Stimulated activated CD8-positive, alpha-beta memory T cell treated with anti-CD3 and anti-CD28 coated beads, Interleukin-7, amount 100 ng/mL, for 4 hours (primary cell): ENCODE results near the gene C8A.

Experiments
- DNase-seq, 2 donors: peaks; one replicate each; pipeline ENCODE4 v3.0.0-alpha.2; 2020; ENCODE audit warnings: low read depth in 2 of 2

C8A gene

GRCh38 chr1:56925193-56925592, 70.6 kb downstream of the C8A start:
- DNase-seq, result no peak

GRCh38 chr1:56927171-56927570, 72.6 kb downstream of the C8A start:
- no peak for DNase-seq

DNA sequence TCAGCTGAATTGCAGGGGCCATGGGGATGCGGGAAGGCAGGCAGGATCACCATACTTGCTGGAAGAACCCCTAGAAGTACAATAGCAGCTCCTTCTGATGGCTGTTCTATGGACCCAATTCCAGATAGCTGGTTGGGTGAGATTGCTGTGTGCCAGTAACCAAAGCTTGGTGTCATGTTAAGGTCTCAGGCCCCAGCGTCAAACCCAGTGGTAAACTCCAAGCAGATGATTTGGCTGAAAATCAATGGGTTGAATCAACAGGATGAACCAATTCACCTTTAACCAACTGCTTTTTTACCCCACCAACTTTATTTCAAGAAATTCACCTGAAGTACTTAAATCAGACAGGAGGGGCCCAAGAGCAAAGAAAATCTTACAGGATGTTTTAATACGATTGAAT, 73.4 kb downstream of the C8A start:
- DNase-seq, result no peak

DNA sequence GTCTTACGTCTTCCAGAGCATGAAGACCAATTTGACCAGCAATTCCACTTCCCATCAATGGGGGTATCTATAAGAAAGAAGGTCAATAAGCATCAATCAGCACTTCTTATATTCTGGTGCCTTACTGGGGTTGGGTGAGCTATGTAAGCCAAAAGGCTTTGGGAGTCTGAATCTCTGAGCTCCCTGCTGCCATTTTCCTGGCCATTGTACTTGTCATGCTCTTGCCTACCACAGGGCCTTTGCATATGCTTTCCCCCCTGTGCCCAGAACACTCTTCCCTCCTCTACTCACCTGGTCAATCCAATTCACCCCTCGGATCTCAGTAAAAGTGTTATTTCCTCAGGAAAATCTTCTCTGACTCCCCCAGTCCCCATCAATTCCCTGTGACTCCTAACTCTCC, 74.9 kb downstream of the C8A start:
- no peak for DNase-seq

DNA sequence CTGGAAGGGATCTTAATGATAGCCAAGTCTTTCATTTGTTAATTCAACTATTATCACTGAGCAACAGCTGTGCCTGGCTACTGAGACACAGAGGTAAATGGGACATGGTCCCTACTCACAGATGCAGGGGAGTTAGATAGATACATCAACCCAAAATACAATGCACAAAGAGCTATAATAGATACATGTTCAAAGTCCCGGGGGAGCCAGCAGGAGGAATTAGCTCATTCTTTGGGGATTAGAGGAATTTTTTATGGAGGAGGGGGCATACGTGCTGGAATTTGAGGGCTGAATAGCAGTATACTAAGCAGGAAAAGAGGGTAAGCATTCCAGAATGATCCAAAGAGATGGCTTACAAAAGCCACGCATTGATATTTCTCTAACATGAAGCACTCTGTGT, 76.6 kb downstream of the C8A start:
- DNase-seq, result no peak

GRCh38 chr1:56931686-56932085, 77.1 kb downstream of the C8A start:
- no peak for DNase-seq

DNA sequence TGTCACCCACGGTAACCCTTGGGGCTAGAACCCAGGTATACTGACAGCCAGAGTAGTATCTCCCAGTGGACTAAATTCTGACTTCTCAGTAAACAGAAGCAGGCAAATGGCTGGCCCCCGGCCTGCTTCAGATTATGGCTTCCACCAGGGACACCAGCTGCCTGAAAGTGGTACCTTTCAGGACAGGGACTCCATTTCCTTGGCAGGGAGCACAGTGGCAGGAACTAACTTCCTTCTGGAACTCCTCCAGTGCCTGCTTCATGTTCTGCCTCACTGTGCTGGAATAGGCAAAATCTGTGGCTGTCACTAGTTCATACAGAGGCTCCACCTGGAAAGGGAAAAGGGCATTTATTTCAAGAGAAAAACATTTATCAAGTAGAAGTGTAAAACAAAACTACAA, 78.6 kb downstream of the C8A start:
- no peak for DNase-seq

- DNase-seq, result no peak
These were observed 79.0 kb downstream of the C8A start for GRCh38 chr1:56933606-56934005.

- no peak for DNase-seq
These were observed 79.9 kb downstream of the C8A start for GRCh38 chr1:56934430-56935060.

GRCh38 chr1:56938646-56939045, 84.0 kb downstream of the C8A start:
- no peak for DNase-seq

GRCh38 chr1:56939209-56939608, 84.6 kb downstream of the C8A start:
- DNase-seq, result no peak

DNA sequence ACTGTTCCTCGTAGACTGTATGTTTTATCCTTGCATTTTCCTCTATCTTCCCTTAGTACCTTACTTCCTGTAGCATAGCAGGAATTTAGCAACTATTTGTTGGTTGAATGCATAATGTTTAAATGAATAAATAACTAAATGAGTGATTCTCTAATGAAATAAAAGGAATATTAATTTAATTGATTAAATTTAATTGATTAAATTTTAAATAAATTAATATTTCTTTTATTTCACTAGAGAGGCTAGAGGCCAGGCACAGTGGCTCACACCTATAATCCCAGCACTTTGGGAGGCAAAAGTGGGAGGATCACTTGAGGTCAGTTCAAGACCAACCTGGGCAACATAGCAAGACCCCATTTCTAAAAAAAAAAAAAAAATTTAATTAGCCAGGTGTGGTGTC, 85.4 kb downstream of the C8A start:
- DNase-seq, result no peak

DNA sequence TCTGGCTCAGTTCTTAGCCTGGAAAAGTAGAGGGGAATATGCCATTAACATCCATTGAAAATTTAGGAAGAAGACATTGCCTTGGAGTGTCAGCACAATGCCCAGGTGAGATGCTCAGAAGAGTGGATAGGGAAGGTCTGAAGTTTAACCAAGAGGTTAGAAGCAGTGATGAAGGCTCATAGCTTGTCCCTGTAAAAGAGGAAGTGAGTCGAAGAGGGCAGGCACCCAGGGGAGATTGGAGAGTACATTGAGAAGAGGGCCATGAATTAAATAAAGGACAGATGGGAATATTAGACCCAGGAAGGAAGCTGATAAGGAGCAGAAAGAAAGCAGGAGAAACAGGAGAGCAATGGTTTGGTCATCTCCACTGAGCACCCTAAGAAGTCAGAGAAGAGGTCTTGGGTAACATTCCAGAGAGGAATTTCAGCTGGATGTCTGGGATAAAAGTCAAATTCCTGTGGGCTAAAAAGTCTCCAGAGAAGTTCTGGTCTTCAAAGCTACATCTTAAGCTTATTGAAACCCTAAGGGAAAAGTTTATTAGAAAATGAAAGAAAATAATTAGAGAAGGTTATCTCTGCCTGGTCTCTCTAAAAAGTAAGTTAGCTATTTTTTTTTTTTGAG, 93.9 kb downstream of the C8A start:
- DNase-seq, result no peak

- no peak for DNase-seq
These were observed 97.9 kb downstream of the C8A start for GRCh38 chr1:56952501-56952900.

DNA sequence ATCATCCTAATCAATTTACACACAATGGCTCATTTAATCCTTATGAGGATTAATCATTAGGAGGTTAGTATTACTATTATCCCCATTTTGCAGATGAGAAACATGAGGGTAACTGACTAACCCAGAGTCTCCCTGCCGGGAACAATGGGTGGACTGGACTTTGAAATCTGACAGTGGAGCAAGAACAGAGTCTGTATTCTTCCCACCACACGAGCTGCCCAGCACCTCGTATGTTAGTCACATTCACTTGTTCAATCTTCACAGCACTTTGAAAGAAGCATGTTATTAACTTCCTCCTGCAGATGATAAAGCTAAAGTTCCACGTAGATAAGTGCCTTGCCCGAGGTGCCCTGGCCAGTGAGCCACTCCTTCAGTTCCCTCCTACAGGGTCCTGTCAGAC, 98.8 kb downstream of the C8A start:
- DNase-seq, result no peak

DNA sequence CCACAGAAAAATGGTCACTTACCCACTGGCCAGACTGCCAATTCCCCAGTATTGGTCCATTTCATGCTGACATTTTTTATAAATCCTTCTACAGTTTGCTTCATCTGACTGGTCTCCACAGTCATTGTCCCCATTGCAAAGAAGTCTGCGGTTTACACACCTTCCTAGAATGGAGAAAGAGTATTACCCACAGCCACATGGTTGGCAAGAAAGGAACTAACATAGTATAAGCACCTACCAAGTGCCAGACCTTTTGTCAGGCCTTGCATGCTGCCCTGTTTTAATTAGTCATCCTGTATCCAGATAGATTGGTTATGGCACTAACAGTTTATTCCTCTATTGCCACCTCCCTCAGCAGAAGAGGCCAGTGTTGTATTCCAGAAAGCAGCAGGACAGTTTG, 100.1 kb downstream of the C8A start:
- no peak for DNase-seq

DNA sequence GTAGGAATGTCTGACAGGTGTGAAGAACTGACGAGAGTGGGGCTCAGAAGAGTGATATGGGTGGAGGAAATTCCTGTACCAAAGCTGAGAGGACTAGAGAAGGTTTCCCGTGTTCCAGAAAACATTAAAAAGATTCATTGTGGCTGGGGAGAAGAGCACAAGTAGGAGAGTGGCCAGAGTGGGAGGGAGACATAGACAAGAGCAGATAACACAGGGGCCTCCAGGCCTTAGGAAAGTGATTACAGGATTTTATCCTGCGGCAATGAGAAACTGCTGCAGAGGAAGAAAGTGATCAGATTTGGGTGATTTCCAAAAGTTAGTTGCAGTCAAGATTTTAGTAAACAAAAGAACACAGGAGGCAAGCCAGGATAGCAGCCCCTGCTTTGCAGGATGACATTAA, 103.3 kb downstream of the C8A start:
- DNase-seq, result no peak

DNA sequence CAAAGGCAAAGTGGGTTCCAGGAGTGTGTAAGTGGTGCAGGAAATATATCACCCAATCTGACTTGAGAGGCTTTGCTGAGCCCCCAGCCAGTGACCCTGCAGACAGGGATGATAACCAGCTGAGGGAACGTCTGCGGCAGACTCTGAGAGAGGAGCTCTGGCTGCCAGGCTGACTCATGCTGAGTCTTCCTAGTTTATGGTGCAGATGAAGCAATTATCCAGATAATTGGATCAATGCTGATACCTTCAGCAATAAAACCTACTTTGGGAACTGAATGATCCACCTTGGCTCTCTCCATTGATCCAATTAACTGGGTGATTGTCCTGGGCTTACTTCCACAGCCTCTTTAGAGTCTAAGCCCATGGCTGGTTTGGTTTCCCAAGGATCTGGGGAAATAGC, 103.9 kb downstream of the C8A start:
- no peak for DNase-seq

- no peak for DNase-seq
These were observed 106.8 kb downstream of the C8A start for GRCh38 chr1:56961426-56961825.

DNA sequence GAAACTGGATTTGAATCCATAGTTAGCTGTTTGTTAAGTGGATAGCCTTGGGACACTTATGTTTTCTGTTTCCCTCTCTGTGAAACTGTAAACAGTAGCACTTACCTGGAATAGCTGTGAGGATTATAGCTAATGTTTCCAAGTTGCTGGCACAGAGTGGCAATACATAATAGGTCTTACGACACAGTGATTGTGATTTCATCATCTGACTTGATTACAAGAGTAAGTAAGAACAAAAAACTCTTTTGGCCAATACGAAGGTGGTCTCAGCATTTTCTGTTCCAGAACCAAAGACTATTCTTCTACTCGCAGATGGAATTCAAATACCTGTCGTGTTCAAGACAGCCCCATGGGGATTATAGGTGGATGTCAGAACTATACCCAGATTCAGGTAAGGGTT, 109.1 kb downstream of the C8A start:
- no peak for DNase-seq

DNA sequence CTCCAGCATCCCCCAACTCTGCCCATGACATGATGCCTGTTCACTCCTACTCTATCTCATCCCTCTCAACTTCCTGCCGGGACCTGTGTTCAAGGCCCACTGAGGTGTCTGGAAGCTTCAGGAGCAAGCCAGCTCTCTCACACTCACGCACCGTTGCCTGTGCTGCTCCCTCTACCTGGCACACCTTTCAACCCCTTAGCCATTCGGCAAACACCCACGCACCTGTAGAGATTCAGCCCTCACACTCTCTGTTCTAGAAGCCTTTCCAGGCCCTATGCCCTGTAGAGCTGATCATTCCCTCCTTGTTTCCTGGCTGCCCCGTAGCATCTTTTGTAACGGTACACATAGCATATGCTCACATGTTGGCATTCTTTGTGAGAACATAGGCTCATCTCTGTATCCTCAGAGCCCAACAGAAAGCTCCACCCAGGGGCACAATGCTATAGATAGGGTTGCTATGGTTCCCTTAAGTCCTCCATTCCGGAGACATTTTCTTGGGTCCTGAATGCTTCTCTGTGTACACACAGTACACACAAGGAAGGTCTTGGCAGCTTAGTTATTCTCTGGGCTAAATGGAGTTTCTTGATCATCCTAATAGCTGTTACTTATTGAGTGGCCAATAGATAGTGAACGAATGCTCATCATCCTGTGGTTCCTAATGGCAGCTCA, 109.9 kb downstream of the C8A start:
- no peak for DNase-seq

DNA sequence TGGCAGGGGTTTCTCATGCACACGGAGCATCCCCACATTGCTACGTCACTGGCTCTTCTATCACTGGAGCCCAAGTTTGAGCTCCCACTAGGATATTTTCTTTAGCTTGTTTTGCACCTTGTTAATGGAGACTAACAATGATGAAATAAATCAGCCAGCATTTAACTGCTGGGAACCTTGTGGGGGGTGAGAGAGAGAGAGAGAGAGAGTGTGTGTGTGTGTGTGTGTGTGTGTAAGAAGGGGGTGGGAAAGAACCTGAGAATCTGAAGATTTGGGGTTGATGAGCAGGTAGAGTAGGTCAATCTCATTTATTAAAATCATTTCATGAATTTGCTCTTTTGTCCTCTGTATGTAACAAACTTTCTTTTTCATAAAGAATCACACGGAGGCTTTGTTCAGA, 110.6 kb downstream of the C8A start:
- no peak for DNase-seq

GRCh38 chr1:56965916-56966697, 111.5 kb downstream of the C8A start, which contains the start of gene C8B:
C8B (minus strand) TSS chr1:56966015; CDS start chr1:56965948, 67 bp downstream.
- DNase-seq, result no peak
